Ovary (tissue), 9 donors: Measurements from ENCODE around the gene MBNL2. TPM values are rescaled to one million over a fixed set of nuclear protein-coding genes. Genes with fewer than 3 reads are reported as not detected.

Experiments
- DNase-seq, 5 donors: peaks; one replicate each; pipeline ENCODE4 v3.0.0-alpha.2; 2019 to 2020
- H3K27ac ChIP-seq, 2 donors: fragments of 200-600 bp; one replicate each; pipeline versions ENCODE4 v1.5.1 to v1.8.0; 2019 to 2022
- H3K27me3 ChIP-seq: fragments of 200-600 bp; one replicate; pipeline ENCODE4 v1.8.0; 2022
- H3K36me3 ChIP-seq: fragments of 200-600 bp; sonication (generic); one replicate; pipeline ENCODE4 v1.5.1; 2019
- H3K4me1 ChIP-seq: one replicate; pipeline ENCODE4 v1.8.1; 2013; ENCODE audit warnings: mild to moderate bottlenecking, moderate library complexity; ENCODE audit not compliant: insufficient read depth
- H3K4me3 ChIP-seq: fragments of 200-600 bp; sonication (generic); one replicate; pipeline ENCODE4 v1.5.1; 2017
- H3K9me3 ChIP-seq, 2 donors: fragments of 200-600 bp in 1 of 2; sonication (generic) in 1 of 2; one replicate each; pipeline versions ENCODE4 v1.5.1 to v1.8.1; 2013 to 2019; ENCODE audit warnings: mild to moderate bottlenecking in 1 of 2, moderate library complexity in 1 of 2
- EP300 ChIP-seq: sonication (generic); formaldehyde crosslinking; IDR thresholded peaks from one replicate; pipeline ENCODE4 v1.6.1; 2017; ENCODE audit warnings: antibody characterized with exemption
- POLR2A ChIP-seq: fragments of 450-650 bp; IDR thresholded peaks from one replicate; pipeline ENCODE4 v1.6.1; 2017; ENCODE audit warnings: antibody characterized with exemption, mild to moderate bottlenecking, moderate library complexity
- WGBS, 3 donors: extraction: QIAGEN DNeasy Blood & Tissue Kit in 1 of 3; methylation state at CpG; one replicate each; pipeline versions ENCODE4 v1.1.5 to v1.1.7; 2013 to 2017; 5-methylcytosine and 5-hydroxymethylcytosine counted together
- intact Hi-C, 4 donors: fragments of 100-400 bp; cut with DNase I; formaldehyde crosslinking; loops; one replicate each; pipeline versions ENCODE4 v1.11.0 to v1.15.1; 2022 to 2023
- polyA plus RNA-seq, 2 donors: library from polyadenylated mRNA; stranded (reverse); fragments of 200-250 nt in 1 of 2; fragments of 350-450 nt in 1 of 2; fragmentation: Illumina TruSeq in 1 of 2; extraction: RNeasy Lipid Tissue Mini Kit (QIAGEN cat#74804) in 1 of 2; gene quantifications; one replicate each; pipeline ENCODE4 v1.2.3, GENCODE V29; 2013 to 2014
- total RNA-seq, 7 donors: library from RNA; depleted of rRNA in 2 of 7; stranded (reverse); fragments of >200 nt in 2 of 7; fragmentation: NEBNext Ultra II Directional in 3 of 7; extraction: Animal tissue kit (Norgen Biotek cat#: 25700) in 3 of 7; gene quantifications; one replicate each; pipeline versions ENCODE4 v1.1.0 to v1.2.4, GENCODE V29; 2016 to 2023
- TF ChIP-seq, protein P1 (sequence below), 3 donors: fragments of 450-650 bp in 2 of 3; fragments of 200-600 bp in 1 of 3; IDR thresholded peaks; one replicate each; pipeline versions ENCODE4 v1.5.1 to v1.8.0; 2016 to 2022; ENCODE audit warnings: antibody characterized with exemption in 3 of 3, mild to moderate bottlenecking in 1 of 3
- donor health status: DM: no; HTN: no; CAD: no; lungs with moderate emphysema.
- donor health status: DM: no; HTN: no; CAD: no.
- donor health status: Bipolar disorder and iron deficiency.
- donor health status: DM: yes; HTN: yes; CAD: no.
- donor health status: DM: no; HTN: no; CAD: no.
- donor health status: DM: yes; HTN: yes; CAD: no.

The MBNL2 gene
- total and polyA plus RNA-seq, 9 donors = 43.7 to 110 (median 92.1) TPM

DNA sequence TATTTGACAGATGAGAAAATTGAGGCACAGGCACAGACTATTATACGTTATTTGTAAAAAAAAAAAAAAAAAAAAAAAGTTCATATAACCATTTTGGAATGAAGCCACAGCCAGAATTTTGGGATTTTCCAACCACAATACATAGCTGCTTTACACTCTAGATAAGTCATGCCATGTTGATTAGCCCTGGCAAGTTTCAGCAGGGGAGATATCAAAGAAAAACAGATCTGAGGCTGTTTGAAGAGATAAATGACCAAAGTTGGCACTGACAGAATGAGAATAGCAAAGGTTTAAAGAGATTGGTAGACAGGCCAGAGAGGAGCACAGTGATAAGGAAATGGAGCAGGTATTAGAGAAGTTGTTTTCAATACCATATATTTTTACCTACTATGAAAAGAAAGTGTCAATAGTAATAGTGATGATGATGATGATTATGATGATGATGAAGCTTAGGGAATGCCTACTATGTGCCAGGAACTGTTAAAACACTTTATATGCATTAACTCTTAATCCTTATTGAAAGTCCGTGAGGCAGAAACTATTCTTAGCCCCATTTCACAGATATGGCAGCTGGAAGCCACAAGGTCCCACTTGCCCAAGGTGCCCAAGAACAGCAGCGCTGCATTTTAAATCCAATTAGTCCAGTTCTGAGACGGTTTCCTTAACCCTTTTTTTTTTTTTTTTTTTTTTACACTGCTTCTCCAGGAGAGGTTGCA, 105.5 kb downstream of the MBNL2 start:
- no peak overlapping the region for H3K27ac ChIP-seq

DNA sequence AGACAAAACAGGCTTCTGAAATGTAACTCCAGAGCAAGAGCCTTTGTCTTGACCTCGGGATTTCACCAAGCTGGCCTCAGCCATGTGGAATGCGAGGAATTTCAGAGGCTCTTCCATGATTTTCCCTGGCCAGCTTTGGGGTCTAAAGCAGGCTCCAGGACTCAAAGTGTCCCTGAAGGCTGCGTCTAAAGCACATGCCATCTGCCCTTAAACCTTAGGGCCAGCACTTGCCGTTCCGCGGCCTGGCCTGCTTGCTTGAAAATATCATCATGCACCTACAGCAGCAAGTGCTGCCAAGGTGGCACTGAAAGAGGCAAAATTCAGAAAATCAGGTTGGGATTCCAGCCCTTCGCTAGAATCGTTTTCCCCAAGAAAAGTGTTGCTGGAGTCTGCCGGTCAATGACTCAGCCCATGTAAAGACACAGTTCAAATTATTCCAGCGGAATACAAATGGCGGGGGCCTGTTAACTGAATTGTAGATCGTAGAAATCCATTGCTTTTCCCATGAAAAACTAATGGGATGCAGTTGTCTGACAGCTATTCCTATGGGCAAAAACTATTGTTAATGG, 106.2 kb downstream of the MBNL2 start:
- TF ChIP-seq POLR2A = no peak
- TF ChIP-seq, protein P1, sequence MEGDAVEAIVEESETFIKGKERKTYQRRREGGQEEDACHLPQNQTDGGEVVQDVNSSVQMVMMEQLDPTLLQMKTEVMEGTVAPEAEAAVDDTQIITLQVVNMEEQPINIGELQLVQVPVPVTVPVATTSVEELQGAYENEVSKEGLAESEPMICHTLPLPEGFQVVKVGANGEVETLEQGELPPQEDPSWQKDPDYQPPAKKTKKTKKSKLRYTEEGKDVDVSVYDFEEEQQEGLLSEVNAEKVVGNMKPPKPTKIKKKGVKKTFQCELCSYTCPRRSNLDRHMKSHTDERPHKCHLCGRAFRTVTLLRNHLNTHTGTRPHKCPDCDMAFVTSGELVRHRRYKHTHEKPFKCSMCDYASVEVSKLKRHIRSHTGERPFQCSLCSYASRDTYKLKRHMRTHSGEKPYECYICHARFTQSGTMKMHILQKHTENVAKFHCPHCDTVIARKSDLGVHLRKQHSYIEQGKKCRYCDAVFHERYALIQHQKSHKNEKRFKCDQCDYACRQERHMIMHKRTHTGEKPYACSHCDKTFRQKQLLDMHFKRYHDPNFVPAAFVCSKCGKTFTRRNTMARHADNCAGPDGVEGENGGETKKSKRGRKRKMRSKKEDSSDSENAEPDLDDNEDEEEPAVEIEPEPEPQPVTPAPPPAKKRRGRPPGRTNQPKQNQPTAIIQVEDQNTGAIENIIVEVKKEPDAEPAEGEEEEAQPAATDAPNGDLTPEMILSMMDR (IDR thresholded peaks at IDR 0.05) = no peak
- no peak for TF ChIP-seq EP300
- H3K4me3 ChIP-seq = no peak overlapping the region
- 42 to 56% (median 49%) methylated on average over 12 of the region's 12 CpGs for WGBS, 3 donors
- no peaks in the 10 kb centered on the region for H3K9me3 ChIP-seq
- intact Hi-C loops = no loop called here
- H3K36me3 ChIP-seq = no peaks in the 10 kb centered on the region
- no peak overlapping the region for H3K27ac ChIP-seq
- H3K4me1 ChIP-seq = peaks cover 10% of the 10 kb centered on the region
- DNase-seq = peak in 2 of 5 donors; percentile 26 to 58
- no peaks in the 10 kb centered on the region for H3K27me3 ChIP-seq

More for the DNA sequence above, 105.5 kb downstream of the MBNL2 start:
- TF ChIP-seq, protein P1 (IDR thresholded peaks at IDR 0.05) = no peak
- no peak for TF ChIP-seq POLR2A
- no peak for TF ChIP-seq EP300
- Histone ChIP-seq H3K4me1 (peaks cover 10% of the 10 kb centered on the region), H3K27me3 (no peaks in the 10 kb centered on the region), H3K9me3 (no peaks in the 10 kb centered on the region), H3K4me3 (no peak overlapping the region), H3K36me3 (no peaks in the 10 kb centered on the region)
- no peak for DNase-seq
- WGBS, 3 donors = 26 to 48% (median 38%) methylated on average over 4 of the region's 4 CpGs
- intact Hi-C loops = no loop called here

DNA sequence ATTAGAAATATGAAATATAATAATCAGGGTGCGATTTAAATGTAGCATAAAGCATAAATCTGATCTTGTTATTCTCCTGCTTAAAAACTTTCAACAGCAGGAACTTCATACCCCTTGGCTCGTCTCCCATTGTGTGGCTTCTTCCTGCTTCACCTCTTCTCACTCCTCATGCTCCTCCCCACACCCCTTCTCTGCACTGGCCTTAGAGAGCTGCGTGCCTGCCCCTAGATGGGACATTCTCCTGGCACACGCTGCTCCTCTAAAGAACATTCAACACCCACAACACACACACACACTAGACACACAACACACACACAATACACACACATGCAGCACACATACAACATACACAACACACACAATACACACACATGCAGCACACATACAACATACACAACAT, 107.2 kb downstream of the MBNL2 start:
- no peak for TF ChIP-seq EP300
- TF ChIP-seq, protein P1 (IDR thresholded peaks at IDR 0.05) = no peak
- no peak for TF ChIP-seq POLR2A
- no peaks in the 10 kb centered on the region for H3K36me3 ChIP-seq
- intact Hi-C loops = no loop called here
- DNase-seq = peak in 1 of 5 donors; percentile 27
- H3K9me3 ChIP-seq = no peaks in the 10 kb centered on the region
- WGBS, 3 donors = 32 to 57% (median 51%) methylated on average over 4 of the region's 4 CpGs
- H3K27me3 ChIP-seq = no peaks in the 10 kb centered on the region
- no peak overlapping the region for H3K27ac ChIP-seq
- peaks cover 10% of the 10 kb centered on the region for H3K4me1 ChIP-seq
- H3K4me3 ChIP-seq = no peak overlapping the region

DNA sequence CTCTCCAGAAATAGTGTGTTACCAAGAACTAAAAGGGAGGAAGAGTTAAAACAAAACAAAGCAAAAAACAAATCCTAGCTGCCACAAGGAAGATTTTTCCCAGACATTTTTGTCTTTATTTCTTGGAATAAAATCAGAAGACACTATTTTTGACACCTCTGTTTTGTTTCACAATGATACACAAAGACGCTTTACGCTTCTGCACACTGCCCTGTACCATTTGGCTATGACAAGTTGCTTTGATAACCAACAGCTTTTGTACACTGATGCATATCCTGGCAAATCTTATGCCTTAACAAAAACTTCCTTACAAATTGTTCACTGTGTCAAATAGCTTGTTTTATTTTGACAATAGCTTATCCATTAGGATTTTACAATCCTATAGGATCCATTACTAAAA, 108.3 kb downstream of the MBNL2 start:
- TF ChIP-seq EP300 (no peak), POLR2A (no peak)
- TF ChIP-seq, protein P1 (IDR thresholded peaks at IDR 0.05) = no peak
- peaks cover 11% of the 10 kb centered on the region for H3K4me1 ChIP-seq
- H3K4me3 ChIP-seq = no peak overlapping the region
- WGBS, 3 donors = 34 to 39% (median 37%) methylated on average over 2 of the region's 2 CpGs
- H3K27me3 ChIP-seq = no peaks in the 10 kb centered on the region
- no peak overlapping the region for H3K27ac ChIP-seq
- H3K9me3 ChIP-seq = no peaks in the 10 kb centered on the region
- no peak for DNase-seq
- intact Hi-C loops = no loop called here
- H3K36me3 ChIP-seq = no peaks in the 10 kb centered on the region
